LoVo (cell line): ENCODE data around the gene SLC25A25.
"Not testable (repeated sequence)": the region's sequence is repeated elsewhere in the genome, so short reads cannot be mapped to it uniquely, and the experiment has no call there.

Experiments
- DNase-seq: peaks from one replicate; pipeline ENCODE4 v3.0.0-alpha.2; 2016; ENCODE audit warnings: low spot score

SLC25A25 gene

GRCh38 chr9:128067645-128068385 lies at the start of gene SLC25A25:
Gene SLC25A25, plus strand, starts transcription at chr9:128068232. Its CDS starts 88 bp downstream, at chr9:128068320.
- peak; percentile 99 for DNase-seq

- DNase-seq = no peak
Observed at GRCh38 chr9:128020692-128021091, 47.3 kb upstream of the SLC25A25 start.

DNA sequence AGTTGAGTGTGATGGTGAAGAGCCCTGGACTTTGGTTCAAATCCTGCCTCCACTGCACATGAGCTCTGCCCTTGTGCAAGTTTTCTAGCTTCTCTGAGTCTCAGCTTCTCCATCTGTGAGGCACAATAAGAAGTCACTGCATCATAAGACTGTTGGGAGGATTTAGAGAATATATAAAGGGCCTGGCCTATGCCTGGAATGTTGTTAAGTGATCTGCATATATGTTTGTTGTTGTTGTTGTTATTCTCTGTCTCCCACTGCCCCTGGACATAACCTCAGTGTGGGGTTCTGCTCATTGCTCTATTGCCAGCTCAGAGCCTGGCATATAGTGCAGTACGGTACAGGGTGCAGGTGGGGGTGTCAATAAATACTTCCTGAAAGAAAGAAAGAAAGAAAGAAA lies 46.9 kb upstream of the SLC25A25 start:
- DNase-seq = no peak

GRCh38 chr9:128022886-128023285 lies 45.1 kb upstream of the SLC25A25 start:
- no peak for DNase-seq

GRCh38 chr9:128023671-128024070 lies 44.4 kb upstream of the SLC25A25 start:
- DNase-seq = not testable (repeated sequence)

GRCh38 chr9:128024761-128025308 lies 43.2 kb upstream of the SLC25A25 start:
- no peak for DNase-seq

DNA sequence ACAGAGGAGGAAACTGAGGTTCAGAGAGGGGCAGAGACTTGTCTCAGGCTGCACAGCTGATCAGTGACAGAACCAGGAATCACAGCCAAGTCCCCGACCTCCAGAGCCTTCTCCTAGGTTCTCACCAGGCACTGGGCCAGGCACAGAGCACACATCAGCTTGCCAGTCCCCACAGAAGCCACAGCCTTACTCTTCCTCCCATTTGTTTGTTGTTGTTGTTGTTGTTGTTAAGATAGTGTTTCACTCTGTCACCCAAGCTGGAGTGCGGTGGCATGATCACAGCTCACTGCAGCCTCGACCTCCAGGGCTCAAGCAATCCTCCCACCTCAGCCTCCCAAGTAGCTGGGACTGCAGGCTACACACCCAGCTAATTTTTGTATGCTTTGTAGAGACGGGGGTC lies 42.3 kb upstream of the SLC25A25 start:
- DNase-seq = no peak

- no peak for DNase-seq
Observed at GRCh38 chr9:128026255-128026772, 41.7 kb upstream of the SLC25A25 start.

- no peak for DNase-seq
Observed at GRCh38 chr9:128026773-128027541, 41.1 kb upstream of the SLC25A25 start.

DNA sequence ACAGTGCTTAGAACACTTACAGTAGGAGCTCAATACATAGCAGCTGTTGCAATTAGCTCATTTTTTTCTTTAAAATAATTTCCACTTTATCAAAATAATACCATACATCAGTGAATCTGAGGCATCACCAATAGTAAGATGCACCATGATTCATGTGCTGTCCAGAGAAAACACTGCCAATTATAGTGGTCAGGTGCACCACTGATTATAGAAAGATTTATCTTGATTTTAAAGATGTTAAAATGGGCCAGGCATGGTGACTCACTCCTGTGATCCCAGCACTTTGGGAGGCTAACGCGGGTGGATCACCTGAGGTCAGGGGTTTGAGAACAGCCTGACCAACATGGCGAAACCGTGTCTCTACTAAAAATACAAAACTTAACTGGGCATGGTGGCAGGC lies 40.3 kb upstream of the SLC25A25 start:
- no peak for DNase-seq

DNA sequence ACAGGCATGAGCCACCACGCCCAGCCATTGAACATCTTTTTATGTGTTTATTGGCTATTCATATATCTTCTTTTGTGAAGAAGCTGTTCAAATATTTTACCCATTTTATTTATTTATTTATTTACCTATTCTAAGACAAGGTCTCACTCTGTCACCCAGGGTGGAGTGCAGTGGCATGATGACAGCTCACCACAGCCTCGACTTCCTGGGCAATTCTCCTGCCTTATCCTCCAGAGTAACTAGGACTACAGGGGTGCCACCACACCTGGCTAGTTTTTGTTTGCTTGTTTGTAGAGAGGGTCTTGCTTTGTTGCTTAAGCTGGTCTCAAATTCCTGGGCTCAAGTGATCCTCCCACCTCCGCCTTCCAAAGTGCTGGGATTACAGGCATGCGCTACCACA lies 34.4 kb upstream of the SLC25A25 start:
- DNase-seq = no peak

- peak; percentile 83 for DNase-seq
Observed at GRCh38 chr9:128034821-128035652, 33.0 kb upstream of the SLC25A25 start.

- DNase-seq = not testable (repeated sequence)
Observed at GRCh38 chr9:128036522-128036921, 31.5 kb upstream of the SLC25A25 start.

DNA sequence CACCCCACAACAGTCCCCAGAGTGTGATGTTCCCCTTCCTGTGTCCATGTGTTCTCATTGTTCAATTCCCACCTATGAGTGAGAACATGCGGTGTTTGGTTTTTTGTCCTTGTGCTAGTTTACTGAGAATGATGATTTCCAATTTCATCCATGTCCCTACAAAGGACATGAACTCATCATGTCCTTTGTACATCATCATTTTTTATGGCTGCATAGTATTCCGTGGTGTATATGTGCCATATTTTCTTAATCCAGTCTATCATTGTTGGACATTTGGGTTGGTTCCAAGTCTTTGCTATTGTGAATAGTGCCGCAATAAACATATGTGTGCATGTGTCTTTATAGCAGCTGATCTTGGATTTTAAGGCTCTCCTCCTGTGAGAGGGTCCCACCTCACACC lies 27.2 kb upstream of the SLC25A25 start:
- not testable (repeated sequence) for DNase-seq

DNA sequence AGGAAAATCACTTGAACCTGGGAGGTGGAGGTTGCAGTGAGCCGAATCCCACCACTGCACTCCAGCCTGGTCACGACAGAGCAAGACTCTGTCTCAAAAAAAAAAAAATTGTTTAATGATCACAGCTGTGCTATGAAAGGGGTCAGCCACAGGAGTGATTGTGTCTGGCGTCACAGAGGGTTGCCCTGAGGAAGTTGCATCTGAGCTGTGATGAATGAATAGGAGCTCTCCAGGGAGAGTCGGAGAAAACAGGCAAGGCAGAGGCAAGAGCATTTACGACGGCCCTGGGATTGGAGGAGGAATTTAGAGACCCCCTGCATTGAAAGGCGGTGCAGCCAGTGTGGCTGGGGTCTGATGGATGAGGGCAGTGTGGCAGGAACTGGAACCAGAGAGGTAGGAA lies 26.0 kb upstream of the SLC25A25 start:
- no peak for DNase-seq

GRCh38 chr9:128043467-128043868 lies 24.6 kb upstream of the SLC25A25 start:
- DNase-seq = no peak

DNA sequence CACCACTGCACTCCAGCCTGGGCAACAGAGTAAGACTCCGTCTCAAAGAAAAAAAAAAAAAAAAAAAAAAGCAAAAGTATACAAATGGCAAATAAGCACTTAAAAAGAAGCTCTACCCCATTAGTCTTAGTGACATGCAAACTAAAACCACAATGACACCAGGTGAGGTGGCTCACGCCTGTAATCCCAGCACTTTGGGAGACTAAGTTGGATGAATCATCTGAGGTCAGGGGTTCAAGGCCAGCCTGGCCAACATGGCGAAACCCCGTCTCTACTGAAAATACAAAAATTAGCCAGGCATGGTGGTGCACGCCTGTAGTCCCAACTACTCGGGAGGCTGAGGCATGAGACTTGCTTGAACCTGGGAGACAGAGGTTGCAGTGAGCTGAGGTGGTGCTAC lies 22.6 kb upstream of the SLC25A25 start:
- DNase-seq = not testable (repeated sequence)

- DNase-seq = no peak
Observed at GRCh38 chr9:128045831-128046230, 22.2 kb upstream of the SLC25A25 start.

DNA sequence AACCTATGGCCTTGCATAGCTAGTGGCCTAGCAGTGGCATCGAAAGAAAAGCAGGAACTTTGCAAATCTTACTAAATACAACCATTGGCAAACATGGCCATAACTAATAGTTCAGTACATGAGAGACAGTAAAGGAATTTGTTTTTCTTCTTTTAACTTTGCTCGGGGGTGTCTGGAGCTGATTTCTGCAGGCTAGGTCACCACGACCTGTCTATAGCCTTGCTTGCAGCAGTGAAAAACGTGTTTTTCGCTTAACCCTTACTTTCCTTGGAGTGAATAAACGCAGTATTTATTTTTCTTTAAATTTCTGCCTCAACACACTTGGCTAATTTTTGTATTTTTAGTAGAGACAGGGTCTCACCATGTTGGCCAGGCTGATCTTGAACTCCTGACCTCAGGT lies 20.8 kb upstream of the SLC25A25 start:
- no peak for DNase-seq

GRCh38 chr9:128048663-128049062 lies 19.4 kb upstream of the SLC25A25 start:
- DNase-seq = no peak

GRCh38 chr9:128049843-128050242 lies 18.2 kb upstream of the SLC25A25 start:
- DNase-seq = no peak
